Measurements from ENCODE around the gene TPGS1.

The TPGS1 gene, protein sequence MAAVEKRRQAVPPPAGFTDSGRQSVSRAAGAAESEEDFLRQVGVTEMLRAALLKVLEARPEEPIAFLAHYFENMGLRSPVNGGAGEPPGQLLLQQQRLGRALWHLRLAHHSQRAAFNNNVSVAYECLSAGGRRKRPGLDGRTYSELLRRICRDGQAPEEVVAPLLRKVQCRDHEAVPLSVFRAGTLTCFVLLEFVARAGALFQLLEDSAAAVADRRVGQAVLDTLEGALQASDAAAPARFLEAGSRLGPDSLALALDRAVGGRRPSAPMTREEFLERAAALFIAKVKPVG

DNA sequence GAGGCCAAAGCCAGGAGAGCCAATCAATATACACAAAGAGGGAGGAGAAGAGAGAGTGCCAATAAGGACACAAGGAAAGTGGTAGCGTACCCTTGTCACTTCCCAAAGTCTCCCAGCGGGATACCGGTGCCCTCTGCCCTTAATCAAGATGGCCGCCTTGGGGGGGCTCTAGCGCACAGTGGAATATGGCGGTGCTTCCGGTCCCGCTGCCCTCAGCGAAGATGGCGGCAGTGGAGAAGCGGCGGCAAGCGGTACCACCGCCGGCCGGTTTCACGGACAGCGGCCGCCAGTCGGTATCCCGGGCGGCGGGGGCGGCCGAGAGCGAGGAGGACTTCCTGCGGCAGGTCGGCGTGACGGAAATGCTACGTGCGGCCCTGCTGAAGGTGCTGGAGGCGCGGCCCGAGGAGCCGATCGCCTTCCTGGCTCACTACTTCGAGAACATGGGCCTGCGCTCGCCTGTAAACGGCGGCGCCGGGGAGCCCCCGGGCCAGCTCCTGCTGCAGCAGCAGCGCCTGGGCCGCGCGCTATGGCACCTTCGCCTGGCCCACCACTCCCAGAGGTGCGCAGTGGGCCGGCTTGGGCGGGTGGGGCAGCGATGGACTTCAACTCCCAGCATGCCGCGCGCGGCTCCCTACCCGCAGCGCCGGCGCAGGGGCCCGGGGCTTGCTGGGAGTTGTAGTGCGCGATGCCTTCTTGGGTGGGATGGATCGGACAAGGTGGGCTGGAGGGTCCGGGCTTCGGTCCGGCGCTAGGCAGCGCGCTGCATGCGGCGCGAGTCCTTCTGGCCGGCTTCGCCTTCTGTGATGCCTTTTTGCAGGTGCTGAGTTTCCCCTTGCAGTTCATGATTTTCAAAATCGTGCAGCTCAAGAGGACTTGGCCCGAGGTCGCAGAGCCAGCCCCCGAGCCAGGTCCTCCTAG is at the start of gene TPGS1:
Gene TPGS1 (plus strand): TSS at position 212 of the 918 bp plus-strand sequence. CDS start 10 bp downstream, at position 222.
- peak; percentile 70 to 89 for DNase-seq (ENCODE audit: low spot score in 2 of 2)
- peaks cover 32% of the 10 kb centered on the region for H3K36me3 Mint-ChIP-seq
- peak within 1 kb of the TSS; percentile 91 for H3K4me3 Mint-ChIP-seq
- peak within 1 kb of the TSS; percentile 100 for H3K27ac Mint-ChIP-seq
- ATAC-seq = peak; percentile 72
- H3K4me1 Mint-ChIP-seq = peaks cover 44% of the 10 kb centered on the region
- no peaks in the 10 kb centered on the region for H3K9me3 Mint-ChIP-seq

DNA sequence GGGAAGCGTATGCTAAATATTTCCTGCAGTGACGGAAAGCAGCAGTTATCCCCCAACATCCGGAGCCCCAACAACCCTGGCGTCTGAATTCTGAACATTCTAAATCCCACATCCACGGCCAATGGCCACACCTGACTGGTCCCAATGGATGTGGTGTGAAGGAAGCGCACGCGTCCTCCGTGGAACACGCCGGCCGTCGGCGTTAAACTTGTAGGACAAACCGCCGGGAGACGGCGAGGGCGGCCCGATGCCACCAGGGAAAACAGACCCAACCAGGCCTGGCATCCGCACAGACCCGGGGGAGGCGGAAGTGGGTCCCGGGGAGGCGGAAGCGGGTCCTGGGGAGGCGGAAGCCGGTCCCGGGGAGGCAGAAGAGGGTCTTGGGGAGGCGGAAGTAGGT is 49.7 kb upstream of the TPGS1 start:
- DNase-seq (ENCODE audit: low spot score in 2 of 2) = no peak
- Mint-ChIP-seq H3K4me1 (peaks cover 5% of the 10 kb centered on the region), H3K4me3 (no peak overlapping the region), H3K27ac (no peak overlapping the region), H3K36me3 (no peaks in the 10 kb centered on the region), H3K9me3 (no peaks in the 10 kb centered on the region)
- no peak for ATAC-seq

DNA sequence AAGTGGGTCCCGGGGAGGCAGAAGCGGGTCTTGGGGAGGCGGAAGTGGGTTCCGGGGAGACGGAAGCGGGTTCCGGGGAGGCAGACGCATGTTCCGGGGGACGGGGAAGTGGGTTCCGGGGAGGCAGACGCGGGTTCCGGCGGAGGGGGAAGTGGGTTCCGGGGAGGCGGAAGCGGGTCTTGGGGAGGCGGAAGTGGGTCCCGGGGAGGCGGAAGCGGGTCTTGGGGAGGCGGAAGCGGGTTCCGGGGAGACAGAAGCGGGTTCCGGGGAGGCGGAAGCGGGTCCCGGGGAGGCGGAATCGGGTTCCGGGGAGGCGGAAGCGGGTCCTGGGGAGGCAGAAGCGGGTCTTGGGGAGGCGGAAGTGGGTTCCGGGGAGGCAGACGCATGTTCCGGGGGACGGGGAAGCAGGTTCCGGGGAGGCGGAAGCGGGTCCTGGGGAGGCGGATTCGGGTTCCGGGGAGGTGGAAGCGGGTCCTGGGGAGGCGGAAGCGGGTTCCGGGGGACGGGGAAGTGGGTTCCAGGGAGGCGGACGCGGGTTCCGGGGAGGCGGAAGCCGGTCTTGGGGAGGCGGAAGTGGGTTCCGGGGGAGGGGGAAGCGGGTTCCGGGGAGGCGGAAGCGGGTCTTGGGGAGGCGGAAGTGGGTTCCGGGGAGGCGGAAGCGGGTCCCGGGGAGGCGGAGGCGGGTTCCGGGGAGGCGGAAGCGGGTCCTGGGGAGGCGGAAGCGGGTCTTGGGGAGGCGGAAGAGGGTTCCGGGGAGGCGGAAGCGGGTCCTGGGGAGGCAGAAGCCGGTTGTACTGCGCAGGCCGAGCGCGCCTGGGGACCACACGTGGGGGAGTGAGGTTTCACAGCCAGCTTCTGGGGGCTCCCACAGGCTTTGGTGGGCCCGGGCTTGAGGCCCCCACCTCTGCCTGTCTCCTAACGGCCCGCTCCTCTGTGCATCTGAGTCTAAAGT is 48.9 kb upstream of the TPGS1 start:
- H3K36me3 Mint-ChIP-seq = no peaks in the 10 kb centered on the region
- DNase-seq (ENCODE audit: low spot score in 2 of 2) = no peak
- no peak for ATAC-seq
- H3K9me3 Mint-ChIP-seq = no peaks in the 10 kb centered on the region
- peaks cover 5% of the 10 kb centered on the region for H3K4me1 Mint-ChIP-seq
- no peak overlapping the region for H3K4me3 Mint-ChIP-seq
- H3K27ac Mint-ChIP-seq = no peak overlapping the region

DNA sequence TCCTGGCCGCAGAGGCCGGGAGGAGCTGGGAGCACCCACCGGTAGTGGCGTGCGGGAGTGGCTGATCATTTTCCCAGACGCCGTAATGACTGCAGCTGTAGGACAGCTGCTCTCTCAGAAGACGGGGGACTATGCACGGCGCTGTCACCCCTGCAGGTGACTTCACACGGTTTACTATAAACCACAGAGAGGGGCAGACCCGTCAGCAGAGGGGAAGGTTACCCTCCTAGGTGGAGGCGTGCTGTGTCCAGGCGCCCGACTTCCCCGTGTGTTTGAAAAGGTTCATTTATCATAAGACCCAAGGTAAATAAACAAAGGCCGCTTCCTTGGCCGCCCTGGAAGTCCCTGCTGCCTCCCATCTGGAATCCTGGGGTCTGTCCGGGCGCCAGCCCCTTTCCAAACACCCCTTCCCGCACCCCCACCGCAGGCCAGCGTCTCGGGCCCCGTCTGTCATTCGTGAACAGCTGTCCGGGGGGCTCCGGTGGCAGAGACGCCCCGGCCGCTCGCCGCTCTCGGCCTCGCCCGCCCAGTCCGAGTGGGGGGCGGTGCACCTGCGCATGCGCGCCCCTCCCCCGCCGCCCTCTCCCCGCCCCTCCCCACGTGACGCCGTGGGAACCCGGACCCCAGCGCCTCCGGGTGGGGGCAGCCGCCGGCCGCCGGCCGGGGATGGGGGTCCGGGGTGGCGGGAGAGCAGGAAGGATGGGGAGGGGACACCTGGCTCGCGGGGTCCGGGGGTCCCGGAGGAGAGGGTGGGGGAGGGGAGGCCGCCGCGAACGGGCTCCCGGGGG is 47.4 kb upstream of the TPGS1 start:
- DNase-seq (ENCODE audit: low spot score in 2 of 2) = no peak
- Mint-ChIP-seq H3K27ac (no peak overlapping the region), H3K36me3 (no peaks in the 10 kb centered on the region)

DNA sequence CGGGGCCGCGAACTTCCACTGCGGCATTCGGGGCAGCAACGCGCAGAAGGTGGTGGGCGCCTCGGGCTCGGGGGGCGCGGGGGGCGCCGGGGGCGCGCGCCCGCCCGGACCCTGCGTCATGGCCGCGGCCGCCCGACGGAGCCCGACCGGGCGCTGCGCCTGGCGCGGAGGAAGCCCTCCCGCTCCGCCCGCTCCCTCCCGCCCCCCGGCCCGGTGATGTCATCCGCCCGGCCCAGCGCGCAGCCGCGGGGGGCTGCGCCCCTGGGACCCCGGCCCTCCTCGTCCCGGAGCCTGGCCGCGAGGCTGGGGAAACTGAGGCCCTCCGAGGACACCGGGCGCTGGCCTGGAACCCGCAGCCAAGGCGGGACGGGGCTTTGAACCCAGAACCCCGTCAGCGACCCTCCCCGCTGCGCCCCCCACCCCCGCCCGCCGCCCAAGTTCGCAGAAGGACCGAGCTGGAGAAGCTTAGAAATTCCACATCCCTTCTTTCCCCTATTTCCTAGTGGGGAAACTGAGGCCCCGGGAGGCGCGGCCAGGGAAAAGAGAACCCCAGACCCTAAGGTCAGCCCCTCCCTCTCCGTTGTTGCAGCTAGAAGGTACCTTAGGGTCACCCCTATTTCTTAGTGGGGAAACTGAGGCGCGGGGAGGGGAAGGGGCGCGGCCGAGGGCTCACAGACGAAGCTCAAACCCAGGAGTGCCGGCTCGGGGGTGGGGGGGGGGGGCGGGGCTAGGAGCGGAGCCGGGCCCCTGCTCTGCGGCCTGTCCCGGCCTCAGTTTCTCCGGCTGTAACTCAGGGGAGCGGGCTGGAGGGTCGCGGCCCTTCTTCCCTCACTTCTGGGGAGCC is 46.2 kb upstream of the TPGS1 start, which contains the start of gene SHC2:
Gene SHC2 (minus strand): TSS at position 157 of the 844 bp plus-strand sequence. CDS start 37 bp downstream, at position 120.
- H3K4me3 Mint-ChIP-seq = peak within 1 kb of the TSS; percentile 58
- H3K27ac Mint-ChIP-seq = no peak within 1 kb of the TSS

More for the DNA sequence above, 47.4 kb upstream of the TPGS1 start:
- Mint-ChIP-seq H3K9me3 (peaks cover 3% of the 10 kb centered on the region), H3K4me1 (peaks cover 5% of the 10 kb centered on the region), H3K4me3 (peak overlapping the region; percentile 41)
- peak; percentile 58 for ATAC-seq

DNA sequence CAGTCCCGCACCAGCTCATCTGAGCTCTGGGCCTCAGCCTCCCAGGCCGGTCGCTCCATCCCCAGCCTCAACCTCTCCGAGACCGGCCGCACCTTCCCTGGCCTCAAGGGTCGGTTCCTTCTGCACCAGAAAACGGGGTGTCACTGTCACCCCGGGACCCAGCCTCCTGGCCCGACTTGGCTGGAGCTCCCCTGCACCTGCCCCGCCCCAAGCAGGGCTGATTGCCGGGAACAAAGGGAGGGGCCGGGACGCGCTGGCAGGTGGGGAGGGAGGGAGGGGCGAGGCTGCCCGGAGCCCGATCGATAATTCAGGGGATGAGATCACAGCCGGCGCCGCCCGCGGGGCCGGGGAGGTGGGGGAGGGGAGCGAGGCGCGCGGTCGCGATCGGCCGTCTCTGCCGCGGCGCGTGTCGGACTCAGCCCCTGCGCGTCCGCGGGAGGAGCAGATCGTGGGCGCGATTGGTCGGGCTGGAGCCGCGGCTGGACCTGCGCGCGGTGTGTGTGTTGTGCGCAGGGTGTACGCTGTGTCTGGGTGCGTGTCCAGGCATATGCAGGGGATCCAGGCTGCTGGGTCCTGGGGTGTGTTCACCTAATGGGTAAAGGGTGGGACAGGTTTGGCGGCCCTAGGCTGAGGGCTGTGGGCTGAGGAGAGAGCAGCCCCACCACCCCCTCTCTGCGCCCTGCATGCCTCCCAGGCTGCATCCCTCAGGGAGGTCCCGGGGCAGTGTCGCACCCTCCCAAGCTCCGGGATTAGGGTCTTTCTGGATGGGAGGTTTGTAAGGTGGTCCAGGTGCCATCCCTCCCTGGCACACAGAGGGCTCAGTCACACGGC is 45.4 kb upstream of the TPGS1 start:
- H3K4me3 Mint-ChIP-seq = peak overlapping the region; percentile 58
- no peaks in the 10 kb centered on the region for H3K36me3 Mint-ChIP-seq
- H3K4me1 Mint-ChIP-seq = peaks cover 5% of the 10 kb centered on the region
- ATAC-seq (peak; percentile 36), DNase-seq (ENCODE audit: low spot score in 2 of 2) (no peak)
- peaks cover 3% of the 10 kb centered on the region for H3K9me3 Mint-ChIP-seq
- no peak overlapping the region for H3K27ac Mint-ChIP-seq

More for the DNA sequence above, 46.2 kb upstream of the TPGS1 start, which contains the start of gene SHC2:
- Mint-ChIP-seq H3K36me3 (no peaks in the 10 kb centered on the region), H3K4me1 (peaks cover 5% of the 10 kb centered on the region), H3K9me3 (peaks cover 3% of the 10 kb centered on the region)
- no peak for DNase-seq (ENCODE audit: low spot score in 2 of 2)
- ATAC-seq = no peak

DNA sequence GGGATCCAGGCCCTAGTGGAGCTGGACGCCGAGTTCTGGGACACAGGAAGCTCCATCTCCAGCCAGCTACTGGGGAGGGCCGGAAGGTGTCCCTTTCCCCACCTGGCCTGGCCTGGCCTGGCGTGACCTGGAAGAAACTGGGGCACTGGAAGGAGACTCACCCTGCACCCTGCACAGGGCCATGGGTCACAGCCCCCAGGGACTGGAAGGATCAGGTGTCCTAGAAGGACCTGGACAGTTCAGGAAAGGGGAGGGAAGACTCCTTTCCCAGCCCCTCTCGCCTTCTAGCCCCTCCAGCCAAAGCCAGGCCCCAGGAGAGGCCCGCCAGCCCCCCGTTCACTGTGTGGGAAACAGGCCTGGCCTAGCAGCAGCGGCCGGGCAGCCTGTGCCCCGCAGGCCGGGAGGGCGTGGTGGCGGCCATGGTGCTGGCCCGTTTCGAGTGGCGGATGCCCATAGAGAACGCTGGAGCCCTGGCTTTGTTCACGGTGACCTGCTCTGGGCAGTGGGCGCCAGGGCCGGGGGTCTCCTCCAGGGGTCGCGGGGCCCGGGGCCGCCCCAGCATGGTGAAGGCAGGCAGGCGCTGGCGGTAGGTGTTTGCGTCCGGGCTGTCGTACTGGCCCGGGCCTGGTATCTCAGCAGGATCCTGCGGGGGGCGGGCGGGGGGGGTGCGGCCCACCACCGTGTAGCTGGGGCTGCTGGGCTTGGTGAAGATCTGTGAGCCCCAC is 43.7 kb upstream of the TPGS1 start:
- ATAC-seq (no peak), DNase-seq (ENCODE audit: low spot score in 2 of 2) (no peak)
- Mint-ChIP-seq H3K4me1 (peaks cover 5% of the 10 kb centered on the region), H3K9me3 (peaks cover 3% of the 10 kb centered on the region), H3K36me3 (no peaks in the 10 kb centered on the region), H3K27ac (no peak overlapping the region), H3K4me3 (no peak overlapping the region)

DNA sequence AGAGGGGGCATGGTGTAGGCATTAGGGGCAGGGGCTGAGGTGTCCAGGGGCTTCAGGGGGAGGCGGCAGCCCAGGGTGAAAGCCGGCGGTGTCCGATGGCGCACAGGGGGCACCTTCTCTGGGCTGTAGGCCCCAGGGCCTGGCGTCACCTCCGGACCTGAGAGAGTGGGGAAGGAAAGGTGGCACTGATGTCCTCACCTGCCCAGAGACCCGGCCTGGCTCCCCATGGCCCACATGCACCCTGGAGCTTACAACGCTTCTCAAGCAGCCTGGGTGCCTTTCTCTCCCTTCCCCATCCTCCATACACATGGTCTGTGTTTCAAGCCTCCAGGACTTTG is 43.1 kb upstream of the TPGS1 start:
- H3K4me1 Mint-ChIP-seq = peaks cover 5% of the 10 kb centered on the region
- peaks cover 3% of the 10 kb centered on the region for H3K9me3 Mint-ChIP-seq
- ATAC-seq = no peak
- H3K4me3 Mint-ChIP-seq = no peak overlapping the region
- DNase-seq (ENCODE audit: low spot score in 2 of 2) = no peak
- no peaks in the 10 kb centered on the region for H3K36me3 Mint-ChIP-seq
- H3K27ac Mint-ChIP-seq = no peak overlapping the region

DNA sequence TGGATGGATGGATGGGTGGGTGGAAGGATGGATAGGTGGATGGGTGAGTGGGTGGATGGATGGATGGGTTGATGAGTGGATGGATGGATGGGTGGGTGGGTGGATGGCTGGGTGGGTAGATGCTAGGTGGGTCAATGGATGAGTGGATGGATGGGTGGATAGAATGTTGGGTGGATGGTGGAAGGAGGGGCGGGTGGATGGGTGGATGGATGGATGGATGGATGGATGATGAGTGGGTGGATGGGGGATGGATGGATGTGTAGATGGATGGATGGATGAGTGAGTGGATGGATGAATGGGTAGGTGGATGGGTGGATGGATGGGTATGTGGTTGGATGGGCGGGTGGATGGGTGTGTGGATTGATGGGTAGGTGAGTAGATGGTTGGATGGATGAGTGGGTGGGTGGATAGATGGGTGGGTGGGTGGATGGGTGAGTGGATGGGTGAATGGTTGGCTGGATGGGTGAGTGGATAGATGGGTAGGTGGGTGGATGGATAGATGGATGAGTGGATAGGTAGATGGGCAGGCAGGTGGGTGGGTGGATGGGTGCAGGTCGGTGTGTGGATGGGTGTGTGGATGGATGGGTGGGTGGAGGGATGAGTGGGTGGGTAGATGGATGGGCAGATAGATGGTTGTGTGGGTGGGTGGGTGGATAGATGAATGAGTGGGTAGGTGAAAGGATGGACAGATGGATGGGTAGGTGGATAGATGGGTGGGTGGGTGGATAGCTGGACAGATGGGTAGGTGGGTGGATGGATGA is 42.1 kb upstream of the TPGS1 start:
- Mint-ChIP-seq H3K9me3 (peaks cover 3% of the 10 kb centered on the region), H3K4me3 (no peak overlapping the region), H3K36me3 (no peaks in the 10 kb centered on the region), H3K4me1 (peaks cover 5% of the 10 kb centered on the region), H3K27ac (no peak overlapping the region)
- DNase-seq (ENCODE audit: low spot score in 2 of 2) (no peak), ATAC-seq (no peak)

DNA sequence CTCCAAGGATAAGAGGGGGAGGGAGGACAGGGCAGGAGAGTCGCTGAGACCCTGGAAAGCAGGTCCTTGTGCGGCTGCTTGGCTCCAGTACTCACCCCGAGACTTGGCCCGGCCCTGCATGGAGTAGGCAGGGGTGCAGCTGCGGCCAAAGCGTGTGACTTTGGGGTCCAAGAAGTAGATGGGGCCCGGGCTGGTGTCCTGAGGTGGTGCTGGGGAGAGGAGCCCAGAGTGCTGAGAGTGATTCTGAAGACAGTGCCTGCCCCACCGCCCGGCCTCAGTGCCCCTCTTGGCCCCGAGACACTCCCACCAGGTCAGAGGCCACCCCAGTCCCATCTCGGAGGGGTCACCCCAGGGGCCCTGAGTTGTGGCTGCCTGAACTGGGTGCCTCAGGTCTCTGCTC is 39.7 kb upstream of the TPGS1 start:
- no peaks in the 10 kb centered on the region for H3K4me1 Mint-ChIP-seq
- DNase-seq (ENCODE audit: low spot score in 2 of 2) = no peak
- H3K4me3 Mint-ChIP-seq = no peak overlapping the region
- H3K27ac Mint-ChIP-seq = no peak overlapping the region
- ATAC-seq = no peak
- H3K36me3 Mint-ChIP-seq = no peaks in the 10 kb centered on the region
- H3K9me3 Mint-ChIP-seq = peaks cover 3% of the 10 kb centered on the region

DNA sequence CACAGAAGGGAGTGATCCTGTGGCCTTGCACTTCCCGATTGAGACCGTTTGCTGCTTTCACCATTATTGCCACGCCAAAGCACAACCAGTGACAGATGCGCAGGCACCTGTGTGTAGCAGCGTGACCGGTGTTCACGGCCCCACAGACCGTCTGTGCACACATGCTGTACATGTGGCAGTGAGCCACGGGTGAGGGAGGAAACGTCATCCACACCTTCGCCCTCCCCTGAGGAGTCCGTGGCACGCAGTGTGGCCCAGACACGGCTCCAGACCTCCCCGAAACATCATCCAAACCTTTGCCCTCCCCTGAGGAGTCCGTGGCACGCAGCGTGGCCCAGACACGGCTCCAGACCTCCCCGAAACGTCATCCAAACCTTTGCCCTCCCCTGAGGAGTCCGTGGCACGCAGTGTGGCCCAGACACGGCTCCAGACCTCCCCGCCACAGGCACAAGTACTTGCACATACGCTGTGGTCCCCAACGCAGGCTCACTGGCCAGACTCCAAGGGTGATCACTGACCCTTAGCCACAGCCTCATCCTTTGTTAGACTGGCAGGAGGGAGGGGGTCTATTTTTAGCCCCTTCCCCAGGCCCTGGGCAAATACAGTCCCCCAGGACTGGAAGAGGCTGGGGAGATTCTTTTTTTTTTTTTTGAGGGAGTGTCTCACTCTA is 38.6 kb upstream of the TPGS1 start:
- H3K27ac Mint-ChIP-seq = no peak overlapping the region
- H3K4me3 Mint-ChIP-seq = no peak overlapping the region
- DNase-seq (ENCODE audit: low spot score in 2 of 2) (no peak), ATAC-seq (no peak)
- no peaks in the 10 kb centered on the region for H3K4me1 Mint-ChIP-seq
- peaks cover 3% of the 10 kb centered on the region for H3K9me3 Mint-ChIP-seq
- H3K36me3 Mint-ChIP-seq = no peaks in the 10 kb centered on the region

All from stimulated activated effector memory CD8-positive, alpha-beta T cell treated with anti-CD3 and anti-CD28 coated beads, Interleukin-12 subunit alpha, Interleukin-12 subunit beta, amount 100 ng/mL, for 72 hours (primary cell).